Activated T-helper 9 cell treated with anti-CD3 and anti-CD28 coated beads, Interleukin-2, amount 50 U/mL, for 16 hours (primary cell): ENCODE measurements around the gene PSMD12.
"Not testable (repeated sequence)": the region's sequence is repeated elsewhere in the genome, so short reads cannot be mapped to it uniquely, and the experiment has no call there.

ENCODE experiments used
- DNase-seq: peaks from one replicate; pipeline ENCODE4 v3.0.0-alpha.2; 2020; ENCODE audit warnings: low read depth

PSMD12 gene

DNA sequence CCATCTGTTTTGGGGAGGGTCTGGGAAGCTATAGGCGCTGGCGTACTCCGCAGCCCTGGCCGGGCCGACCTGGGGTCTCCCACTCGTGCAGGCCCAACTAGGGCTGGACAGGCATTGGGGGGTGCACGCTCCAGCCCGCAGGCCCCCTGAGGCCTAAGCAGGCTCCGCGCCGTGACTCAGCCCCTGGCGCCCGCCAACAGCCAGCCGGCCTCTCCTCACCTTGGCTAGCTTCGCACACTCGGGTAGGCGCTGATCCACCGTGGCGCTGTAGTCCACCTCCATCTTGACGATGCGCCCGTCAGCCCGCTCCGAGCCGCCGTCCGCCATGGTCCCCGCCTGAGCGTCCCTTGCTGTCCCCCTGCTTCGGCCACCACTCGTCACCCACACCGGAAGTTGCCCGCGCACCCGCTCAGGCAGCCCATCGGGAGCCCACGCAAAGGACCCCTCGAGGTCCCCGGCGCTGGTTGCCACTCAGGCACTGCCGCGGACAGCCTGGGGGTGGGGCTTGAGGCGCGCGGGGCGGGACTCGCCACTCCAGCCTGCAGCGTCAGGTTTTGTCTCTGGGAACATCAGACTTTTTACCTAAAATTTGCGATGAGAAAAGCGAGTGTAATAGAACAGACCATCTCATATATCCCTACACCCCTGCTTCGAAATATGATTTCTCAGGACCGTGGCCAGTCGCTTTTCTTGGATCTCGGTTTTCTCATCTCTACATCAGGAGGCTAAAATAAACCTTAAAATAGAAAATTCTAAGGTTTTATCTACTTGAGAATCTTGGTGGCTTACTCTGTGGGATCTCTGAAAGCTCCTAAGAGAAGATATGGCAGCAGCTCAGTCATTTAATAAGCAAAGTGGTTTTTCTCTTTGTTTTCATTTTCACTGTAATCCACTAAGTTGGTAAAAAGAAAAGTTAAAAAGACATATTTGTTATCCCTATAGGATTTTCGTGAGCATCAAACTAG, at the start of gene PSMD12:
PSMD12 (minus strand) TSS at position 385 of the 965 bp plus-strand sequence; CDS start at position 327, 58 bp downstream.
- DNase-seq, result peak; percentile 91

DNA sequence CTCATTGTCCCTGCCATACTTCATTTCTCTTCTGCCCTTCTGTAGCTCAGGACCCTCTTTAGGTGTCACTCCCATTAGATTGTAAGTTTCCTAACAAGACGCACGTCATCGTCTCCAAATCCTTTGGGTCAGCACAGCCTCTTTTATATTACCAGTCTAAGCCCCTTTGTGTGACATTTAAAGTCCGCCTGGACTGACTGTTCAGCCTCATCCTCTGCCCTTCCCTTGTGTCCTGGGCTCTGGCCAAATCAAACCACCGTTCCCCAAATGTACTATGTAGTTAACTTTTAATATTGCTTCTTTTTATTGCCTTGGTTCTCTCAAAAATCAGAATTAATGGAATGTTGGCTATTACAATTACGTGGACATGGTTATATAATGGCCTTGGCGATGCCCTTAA, 48.9 kb upstream of the PSMD12 start:
- DNase-seq, result no peak

DNA sequence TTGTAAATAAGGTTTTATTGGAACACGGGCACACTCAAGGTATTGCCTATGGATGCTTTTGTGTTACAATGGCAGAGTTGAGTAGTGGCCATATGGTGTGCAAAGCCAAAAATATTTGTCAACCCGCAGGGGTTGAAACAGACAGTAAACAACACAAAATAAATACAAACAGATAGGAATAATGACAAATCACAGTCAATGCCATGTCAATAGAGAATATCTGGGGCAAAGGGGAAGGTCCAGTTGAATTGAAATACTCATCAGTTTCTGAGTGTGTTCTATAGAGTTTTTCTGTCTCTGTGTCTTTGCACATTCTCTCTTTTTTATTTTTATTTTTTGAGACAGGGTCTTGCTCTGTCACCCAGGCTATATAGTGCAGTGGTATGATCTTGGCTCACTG, 48.2 kb upstream of the PSMD12 start:
- no peak for DNase-seq

DNA sequence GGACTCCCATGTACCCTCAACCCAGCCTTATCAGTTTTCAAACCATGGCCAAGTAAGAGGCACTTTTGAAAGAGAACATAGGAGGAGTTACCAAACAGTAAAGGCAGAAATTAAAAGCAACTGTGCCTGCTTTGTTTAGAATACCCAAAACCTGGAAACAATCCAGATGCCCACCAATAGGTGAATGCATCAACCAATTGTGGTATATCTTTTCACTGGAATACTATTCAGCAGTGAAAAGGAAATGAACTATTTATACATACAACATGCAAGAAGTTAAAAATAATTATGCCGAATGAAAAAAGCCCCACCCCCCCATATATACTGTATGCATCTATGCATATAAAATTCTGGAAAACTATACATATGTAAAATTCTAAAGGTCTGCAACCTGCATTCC, 47.8 kb upstream of the PSMD12 start:
- no peak for DNase-seq

DNA sequence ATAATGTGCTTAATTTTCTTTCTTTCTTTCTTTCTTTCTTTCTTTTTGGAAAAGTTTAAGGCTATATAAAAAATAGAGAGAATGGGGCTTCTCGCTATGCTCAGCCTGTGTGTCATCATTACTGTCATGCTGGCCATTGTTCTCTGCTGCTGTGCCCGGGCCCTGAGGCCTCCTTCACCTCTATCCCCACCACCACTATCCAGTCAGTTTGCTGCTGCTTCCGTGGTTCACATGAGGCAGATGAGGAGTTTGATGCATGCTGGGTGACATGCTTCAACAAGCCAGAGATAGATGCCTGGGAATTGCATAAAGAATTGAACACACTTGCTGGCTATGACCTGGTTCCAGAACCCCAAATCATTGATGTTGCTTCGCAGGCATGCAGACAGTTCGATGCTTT, 47.0 kb upstream of the PSMD12 start:
- DNase-seq, result no peak

DNA sequence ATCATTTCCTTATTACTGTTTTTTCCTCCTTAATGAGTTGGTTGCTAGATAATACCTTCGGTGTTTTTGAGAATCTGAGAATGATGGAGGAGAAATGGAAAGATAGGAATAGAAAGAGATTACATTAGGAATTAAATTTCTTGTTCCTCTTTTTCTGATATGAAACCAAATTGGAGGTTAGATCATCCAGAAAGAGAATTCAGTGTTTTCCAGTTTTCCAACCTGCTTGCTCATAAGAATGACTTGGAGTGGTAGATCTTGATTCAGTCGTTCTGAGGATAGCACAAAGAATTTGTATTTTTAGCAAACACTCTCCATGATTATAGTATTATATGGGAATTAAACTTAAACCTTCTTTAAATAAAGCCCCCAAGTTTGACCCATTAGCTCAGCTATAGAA, 46.6 kb upstream of the PSMD12 start:
- DNase-seq, result no peak

DNA sequence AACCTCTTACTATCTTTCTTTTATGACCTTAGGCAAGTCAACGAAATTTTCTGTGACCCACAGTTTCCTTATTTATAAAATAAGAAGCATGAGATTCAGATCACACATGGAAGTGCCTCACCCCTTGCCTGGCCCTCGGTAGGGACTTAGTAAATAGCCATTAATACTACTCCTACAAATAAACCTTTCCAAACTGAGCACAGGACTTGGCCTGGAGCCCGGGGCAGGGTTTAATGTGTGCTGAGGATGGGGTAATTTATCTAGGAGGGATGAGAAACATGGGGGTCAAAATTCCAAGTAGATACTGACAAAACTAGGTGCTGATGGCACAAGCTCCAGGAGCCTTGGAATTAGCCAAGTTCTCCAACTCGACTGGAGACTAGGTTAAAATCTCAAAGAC, 45.7 kb upstream of the PSMD12 start:
- no peak for DNase-seq

DNA sequence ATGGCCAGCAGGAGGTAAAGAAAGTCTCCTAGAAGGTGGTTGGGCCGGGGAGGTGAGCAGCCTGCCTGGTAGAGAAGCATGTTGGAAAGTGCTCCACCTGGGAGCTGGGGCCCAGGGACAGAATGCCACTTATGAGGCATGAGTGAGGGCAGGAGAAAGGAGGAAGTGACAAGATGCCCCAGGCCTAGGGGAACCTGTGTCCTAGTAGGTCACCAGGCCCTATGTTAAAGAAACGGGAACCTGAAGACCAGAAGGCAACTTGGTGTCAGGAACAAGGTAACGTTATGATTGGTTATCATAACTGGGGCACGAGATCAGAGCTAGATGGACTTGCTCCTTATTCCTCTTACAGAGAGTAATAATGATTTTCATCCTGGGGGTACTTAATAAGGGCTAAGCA, 45.0 kb upstream of the PSMD12 start:
- no peak for DNase-seq

DNA sequence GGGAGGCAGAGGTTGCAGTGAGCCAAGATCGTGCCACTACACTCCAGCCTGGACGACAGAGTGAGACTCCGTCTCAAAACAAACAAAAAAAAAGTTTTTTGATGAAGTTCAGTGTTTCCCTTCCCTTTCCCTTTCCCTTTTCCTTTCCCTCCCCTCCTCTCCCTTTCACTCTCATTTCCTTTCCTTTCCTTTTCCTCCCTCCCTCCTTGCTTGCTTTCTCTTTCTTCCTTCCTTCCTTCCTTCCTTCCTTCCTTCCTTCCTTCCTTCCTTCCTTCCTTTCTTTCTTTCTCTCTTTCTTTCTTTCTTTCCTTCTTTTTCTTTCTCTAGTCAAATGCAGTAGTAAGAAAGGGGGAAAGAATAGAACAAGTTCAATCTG, 42.1 kb upstream of the PSMD12 start:
- not testable (repeated sequence) for DNase-seq

DNA sequence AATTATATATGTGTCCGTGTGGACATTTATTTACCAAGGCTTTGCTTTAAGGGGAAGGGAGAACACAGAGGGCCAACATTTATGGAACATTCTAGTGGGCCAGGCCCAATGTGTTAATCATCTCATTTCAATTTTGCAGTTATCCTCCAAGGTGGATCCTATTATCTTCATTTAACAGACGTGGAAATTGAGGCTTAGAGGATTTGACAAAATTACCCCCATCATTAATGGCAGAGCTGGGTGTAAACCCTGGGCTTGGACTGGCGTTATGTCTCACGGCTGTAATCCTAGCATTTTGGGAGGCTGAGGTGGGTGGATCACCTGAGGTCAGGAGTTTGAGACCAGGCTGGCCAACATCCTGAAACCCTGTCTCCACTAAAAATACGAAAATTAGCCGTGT, 37.1 kb upstream of the PSMD12 start:
- DNase-seq, result no peak

DNA sequence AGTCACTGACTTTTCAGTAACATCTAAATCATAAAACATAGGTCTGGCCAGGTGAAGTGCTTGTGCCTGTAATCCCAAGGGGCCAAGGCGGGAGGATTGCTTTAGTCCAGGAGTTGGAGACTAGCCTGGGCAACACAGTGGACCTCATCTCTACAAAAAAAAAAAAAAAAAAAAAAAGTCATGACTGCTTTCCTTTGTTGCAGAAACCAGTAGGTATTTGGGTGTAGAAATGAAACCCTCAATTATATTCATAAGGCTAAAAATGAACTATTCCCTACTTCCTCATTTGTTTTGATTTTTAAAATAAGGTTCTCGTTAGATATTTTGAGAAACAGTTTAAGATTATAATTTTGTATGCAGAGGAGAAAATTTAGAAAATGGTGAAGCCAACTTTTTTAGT, 36.7 kb upstream of the PSMD12 start:
- DNase-seq, result no peak

DNA sequence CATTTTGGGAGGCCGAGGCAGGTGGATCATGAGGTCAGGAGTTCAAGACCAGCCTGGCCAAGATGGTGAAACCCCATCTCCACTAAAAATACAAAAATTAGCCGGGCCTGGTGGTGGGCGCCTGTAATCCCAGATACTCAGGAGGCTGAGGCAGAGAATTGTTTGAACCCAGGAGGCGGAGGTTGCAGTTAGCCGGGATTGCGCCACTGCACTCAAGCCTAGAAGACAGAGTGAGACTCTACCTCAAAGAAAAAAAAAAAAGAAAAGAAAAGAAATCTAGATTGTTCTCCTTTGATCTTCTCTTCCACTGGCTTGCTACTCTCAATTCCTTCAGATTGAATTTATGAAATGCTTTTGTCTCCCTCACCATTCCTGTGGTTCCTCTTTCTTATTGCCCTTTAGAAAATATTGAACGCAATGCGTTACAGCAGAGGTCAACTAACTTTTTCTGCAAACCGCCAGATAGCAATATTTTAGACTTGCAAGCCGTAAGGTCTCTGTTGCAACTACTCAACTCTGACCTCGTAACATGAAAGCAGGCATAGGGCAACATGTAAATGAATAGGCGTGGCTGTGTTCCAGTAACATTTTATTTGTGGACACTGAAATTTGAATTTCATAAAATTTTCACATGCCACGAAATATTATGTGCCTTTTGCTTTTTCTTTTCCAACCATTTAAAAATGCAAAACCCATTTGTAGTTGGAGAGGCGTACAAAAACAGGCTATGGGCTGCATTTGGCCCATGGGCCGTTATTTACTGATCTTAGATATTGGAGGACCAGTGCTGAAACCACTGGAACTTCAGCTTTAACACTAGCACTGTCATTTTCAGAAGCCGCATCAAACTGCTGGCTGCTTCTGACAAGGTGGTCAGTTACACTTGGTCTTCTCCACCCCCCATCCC, 35.5 kb upstream of the PSMD12 start:
- DNase-seq, result no peak

DNA sequence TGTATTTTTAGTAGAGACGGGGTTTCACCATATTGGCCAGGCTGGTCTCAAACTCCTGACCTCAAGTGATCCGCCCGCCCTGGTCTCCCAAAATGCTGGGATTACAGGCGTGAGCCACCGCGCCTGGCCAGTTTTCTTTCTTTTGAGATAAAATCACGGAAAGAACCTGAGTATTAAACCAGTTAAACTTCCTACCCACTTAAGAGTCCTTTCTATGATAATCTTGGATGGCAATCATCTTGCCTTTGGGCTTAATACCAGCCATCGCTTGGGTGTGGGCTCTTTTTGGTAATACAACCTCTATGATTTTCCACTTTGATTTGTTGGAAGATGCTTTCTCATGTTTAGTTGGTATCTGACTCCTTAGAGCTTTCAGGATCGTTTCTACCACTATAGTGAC, 34.7 kb upstream of the PSMD12 start:
- DNase-seq, result no peak

DNA sequence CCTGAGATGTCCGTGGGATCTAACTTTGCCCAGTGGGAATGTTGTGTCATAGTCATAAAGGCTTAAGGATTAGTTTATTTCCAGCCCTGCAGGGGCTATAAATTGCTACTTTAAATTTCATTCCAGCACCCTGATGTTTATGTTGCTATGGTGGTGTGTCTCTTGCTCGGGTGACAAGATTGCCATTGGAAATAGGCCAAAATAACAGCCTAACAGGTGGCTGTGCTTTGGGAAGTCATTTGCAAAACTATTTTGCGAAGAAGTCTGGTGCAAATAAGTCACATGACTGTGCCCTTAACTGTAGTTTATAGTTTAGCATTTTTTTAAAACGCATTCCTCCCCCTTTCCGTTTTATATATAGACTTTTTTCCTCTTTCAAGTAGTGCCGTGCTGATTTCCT, 33.8 kb upstream of the PSMD12 start:
- no peak for DNase-seq

DNA sequence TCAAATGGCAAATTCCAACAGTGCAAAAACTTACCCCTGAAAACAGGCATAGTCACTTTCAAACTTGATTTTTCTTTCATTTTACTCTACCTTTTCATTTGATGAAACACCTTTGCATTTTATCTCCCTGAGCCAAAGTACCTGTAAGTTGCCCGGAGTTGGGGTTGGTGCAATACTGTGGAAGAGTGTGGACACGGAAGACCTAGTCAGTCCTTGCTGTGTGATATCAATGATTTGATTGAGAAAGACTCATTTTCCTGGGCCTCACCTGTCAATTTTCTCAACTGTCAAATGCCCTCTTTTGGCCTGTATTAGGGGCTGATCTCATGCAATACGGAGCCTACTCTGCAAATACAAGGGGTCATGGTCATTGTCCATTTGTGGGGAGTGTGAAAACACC, 33.3 kb upstream of the PSMD12 start:
- DNase-seq, result no peak

DNA sequence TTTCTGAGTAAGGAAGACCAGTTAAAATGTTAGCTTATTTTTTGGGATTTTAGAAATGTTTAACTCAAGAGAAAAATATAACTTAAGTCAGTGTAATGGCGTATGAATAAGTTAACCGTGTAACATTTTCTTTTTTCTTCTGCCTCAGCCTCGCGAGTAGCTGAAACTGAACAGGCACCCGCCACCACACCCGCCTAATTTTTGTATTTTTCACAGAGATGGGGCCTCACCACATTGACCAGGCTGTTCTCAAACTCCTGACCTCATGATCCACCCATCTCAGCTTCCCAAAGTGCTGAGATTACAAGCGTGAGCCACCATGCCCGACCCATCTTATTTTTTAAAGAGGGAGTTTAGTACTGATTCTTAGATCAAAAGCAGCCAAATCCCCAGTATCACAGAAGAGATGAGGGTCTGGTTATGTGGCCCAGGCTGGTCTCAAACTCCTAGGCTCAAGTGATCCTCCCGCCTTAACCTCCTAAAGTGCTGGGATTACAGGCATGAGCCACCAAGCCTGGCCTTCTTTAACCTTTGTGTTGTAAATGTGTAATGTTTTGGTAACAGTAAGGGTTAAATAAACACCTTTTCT, 27.5 kb upstream of the PSMD12 start:
- no peak for DNase-seq

DNA sequence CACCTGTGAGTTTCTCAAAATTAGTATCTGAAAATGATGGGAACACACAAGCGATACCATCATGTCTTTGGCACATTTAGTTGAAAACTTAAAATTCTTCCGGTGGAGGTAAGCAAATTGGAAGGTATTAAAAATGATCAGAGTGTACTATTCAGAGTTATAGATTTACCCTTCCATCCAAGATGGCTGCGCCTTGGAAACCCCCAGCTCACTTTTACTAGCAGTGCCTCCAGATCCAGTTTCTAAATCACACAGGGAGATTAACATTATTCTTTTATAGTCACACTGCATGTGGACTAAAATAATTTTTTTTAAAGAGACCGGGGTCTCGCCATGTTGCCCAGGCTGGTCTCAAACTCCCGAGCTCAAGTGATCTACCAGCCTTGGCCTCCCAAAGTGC, 25.7 kb upstream of the PSMD12 start:
- DNase-seq, result no peak

DNA sequence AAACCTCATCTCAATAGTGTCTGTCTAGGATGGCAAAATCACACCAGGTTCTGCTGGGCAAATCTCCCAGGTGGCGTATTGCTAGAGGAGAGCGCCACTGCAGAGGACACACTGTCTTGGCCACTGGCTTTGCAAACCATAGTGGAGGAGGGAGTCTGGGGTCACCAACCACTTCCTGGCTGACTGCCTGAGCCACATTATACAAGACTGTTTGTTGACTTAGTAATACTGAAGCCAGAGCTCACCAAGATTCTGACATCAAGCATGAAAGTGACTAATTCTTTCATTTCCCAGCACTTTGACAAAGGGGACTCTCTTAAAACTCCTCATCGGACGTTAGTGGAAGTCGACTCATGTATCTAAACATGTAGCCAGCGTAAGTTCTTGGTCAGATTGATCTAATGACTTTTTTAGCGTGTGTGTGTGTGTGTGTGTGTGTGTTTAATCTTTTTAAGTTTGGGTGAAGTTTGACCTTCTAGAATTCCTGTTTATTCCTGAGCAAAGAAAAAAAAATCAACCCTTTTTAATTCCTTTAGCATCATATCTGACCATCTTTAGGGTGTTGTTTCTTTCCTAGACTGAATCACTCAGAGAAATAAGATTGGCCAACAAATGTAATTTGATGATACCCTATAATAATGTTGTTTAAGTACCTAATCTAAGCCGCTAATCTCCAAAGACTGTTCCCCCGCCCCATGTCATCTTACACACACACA, 24.4 kb upstream of the PSMD12 start:
- peak; percentile 43 for DNase-seq

DNA sequence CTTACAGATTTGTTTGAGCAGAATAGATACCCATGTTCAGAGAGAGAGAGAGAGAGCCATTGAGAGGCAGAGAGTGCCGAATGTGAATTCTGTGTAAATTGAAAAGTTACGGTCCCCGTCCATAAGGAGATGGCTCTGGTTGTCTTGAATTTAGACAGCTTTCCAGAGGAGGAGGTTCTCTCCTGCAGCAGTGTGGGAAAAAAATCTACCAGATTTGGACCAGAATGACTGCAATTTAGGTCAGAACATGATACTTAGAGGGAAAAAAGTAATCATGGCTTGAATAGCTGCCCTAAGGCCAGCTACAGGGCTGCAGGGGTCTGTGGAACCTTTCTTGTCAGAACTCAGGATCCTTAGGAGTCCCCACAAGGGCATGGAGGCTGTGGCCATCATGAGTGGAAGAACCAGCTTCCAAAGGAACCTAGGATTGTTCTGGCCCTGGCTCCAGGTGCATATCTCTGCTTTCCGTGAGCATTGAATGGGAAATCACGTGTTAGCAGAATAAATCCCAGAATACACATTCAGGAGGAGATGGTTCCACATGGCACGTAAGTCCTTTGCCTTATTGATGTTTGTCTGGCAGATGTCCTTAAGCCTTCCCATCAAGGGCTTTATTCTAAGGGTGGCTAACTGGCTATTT, 23.7 kb upstream of the PSMD12 start:
- no peak for DNase-seq

DNA sequence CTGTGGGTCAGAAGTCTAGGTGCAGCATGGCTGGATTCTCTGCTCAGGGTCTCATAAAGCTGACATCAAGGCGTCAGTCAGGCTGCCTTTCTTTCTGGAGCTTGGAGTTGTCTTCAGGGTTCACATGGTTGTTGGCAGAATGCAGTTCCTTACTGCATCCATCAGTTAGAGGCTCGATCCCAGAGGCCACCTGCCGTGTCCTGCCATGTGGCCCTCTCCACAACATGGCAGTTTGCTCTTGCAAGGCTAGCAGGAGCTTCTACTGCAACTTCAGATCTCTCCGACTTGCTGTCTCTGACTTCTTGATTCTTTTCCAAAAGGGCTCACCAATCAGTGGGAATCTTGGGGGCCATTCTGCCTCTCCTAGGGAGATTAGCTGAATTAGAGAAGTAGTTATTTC, 22.6 kb upstream of the PSMD12 start:
- no peak for DNase-seq

DNA sequence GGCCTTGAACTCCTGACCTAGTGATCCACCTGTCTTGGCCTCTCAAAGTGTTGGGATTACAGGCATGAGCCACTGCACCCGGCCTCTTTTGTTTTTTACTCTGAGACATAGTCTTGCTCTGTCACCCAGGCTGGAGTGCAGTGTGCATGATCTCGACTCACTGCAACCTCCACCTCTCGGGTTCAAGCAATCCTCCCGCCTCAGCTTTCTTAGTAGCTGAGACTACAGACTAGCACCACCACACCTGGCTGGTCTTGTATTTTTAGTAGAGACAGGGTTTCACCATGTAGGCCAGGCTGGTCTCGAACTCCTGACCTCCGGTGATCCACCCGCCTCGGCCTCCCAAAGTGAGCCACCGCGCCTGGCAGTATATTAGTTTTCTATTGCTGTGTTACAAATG, 22.2 kb upstream of the PSMD12 start:
- DNase-seq, result not testable (repeated sequence)
